SU-DHL-6 (cell line): ENCODE results near the gene OR13C5.

Experiments
- H2AFZ ChIP-seq: fragments of 200-600 bp; sonication (generic); 2 replicates; pipeline ENCODE4 v1.6.1; 2014; ENCODE audit warnings: low read depth, mild to moderate bottlenecking, moderate library complexity, mixed read lengths, antibody characterized with exemption, low read length; ENCODE audit not compliant: severe bottlenecking
- H3F3A ChIP-seq: fragments of 200-600 bp; shearing (Covaris generic); 2 replicates; pipeline ENCODE4 v1.6.0; 2016; ENCODE audit warnings: antibody characterized with exemption, mild to moderate bottlenecking; ENCODE audit not compliant: insufficient read depth
- H3K27ac ChIP-seq: fragments of 200-600 bp; sonication (generic); 2 replicates; pipeline ENCODE4 v1.5.1; 2016; ENCODE audit warnings: low read depth, mild to moderate bottlenecking, low read length, moderate library complexity, mixed read lengths
- H3K27me3 ChIP-seq: fragments of 200-600 bp; sonication (generic), shearing (Covaris generic); 2 replicates; pipeline ENCODE4 v1.6.0; 2014; ENCODE audit warnings: mild to moderate bottlenecking, low read length
- H3K36me3 ChIP-seq: fragments of 200-600 bp; sonication (generic); 2 replicates; pipeline ENCODE4 v1.6.1; 2014; ENCODE audit warnings: mild to moderate bottlenecking, low read length, mixed read lengths
- H3K4me2 ChIP-seq: fragments of 300-600, 200-600 bp; shearing (Covaris generic), sonication (generic); 2 replicates; pipeline ENCODE4 v1.6.0; 2014; ENCODE audit warnings: low read length, low read depth, mild to moderate bottlenecking; ENCODE audit not compliant: poor library complexity, severe bottlenecking
- H3K4me3 ChIP-seq: fragments of 200-600 bp; sonication (generic); 2 replicates; pipeline ENCODE4 v1.5.1; 2014; ENCODE audit warnings: antibody characterized with exemption, low read length, mild to moderate bottlenecking, mixed read lengths; ENCODE audit not compliant: insufficient read depth, poor library complexity, severe bottlenecking
- H3K79me2 ChIP-seq: fragments of 200-600 bp; sonication (generic); 2 replicates; pipeline ENCODE4 v1.6.1; 2014; ENCODE audit warnings: mild to moderate bottlenecking, low read length, moderate library complexity; ENCODE audit not compliant: insufficient read depth
- H3K9ac ChIP-seq: fragments of 200-600 bp; sonication (generic); 2 replicates; pipeline ENCODE4 v1.7.0; 2014; ENCODE audit warnings: mild to moderate bottlenecking, low read length
- H3K9me2 ChIP-seq: fragments of 200-600 bp; sonication (generic); replicated peaks from 2 replicates; pipeline ENCODE4 v1.6.1; 2014; ENCODE audit warnings: low read length; ENCODE audit not compliant: insufficient read depth
- H3K9me3 ChIP-seq: fragments of 200-600 bp; sonication (generic); 2 replicates; pipeline ENCODE4 v1.6.1; 2014; ENCODE audit warnings: low read length, mixed read lengths; ENCODE audit not compliant: insufficient read depth
- H4K20me1 ChIP-seq: fragments of 200-600 bp; sonication (generic); 2 replicates; pipeline ENCODE4 v1.6.1; 2014; ENCODE audit warnings: low read depth, mild to moderate bottlenecking, antibody characterized with exemption, low read length, moderate library complexity, mixed read lengths
- EZH2phosphoT487 ChIP-seq: fragments of 200-600 bp; sonication (generic), shearing (Covaris generic); conservative IDR thresholded peaks from 2 replicates; pipeline ENCODE4 v1.6.1; 2018; ENCODE audit warnings: mild to moderate bottlenecking, antibody characterized with exemption, low read length, moderate library complexity, mixed read lengths
- TF ChIP-seq, protein P1 (sequence below): fragments of 200-600 bp; sonication (generic); IDR thresholded peaks from one replicate; pipeline ENCODE4 v1.5.1; 2017; ENCODE audit warnings: antibody characterized with exemption, mild to moderate bottlenecking, low read length, moderate library complexity; ENCODE audit not compliant: insufficient read depth, poor library complexity, severe bottlenecking

The OR13C5 gene

DNA sequence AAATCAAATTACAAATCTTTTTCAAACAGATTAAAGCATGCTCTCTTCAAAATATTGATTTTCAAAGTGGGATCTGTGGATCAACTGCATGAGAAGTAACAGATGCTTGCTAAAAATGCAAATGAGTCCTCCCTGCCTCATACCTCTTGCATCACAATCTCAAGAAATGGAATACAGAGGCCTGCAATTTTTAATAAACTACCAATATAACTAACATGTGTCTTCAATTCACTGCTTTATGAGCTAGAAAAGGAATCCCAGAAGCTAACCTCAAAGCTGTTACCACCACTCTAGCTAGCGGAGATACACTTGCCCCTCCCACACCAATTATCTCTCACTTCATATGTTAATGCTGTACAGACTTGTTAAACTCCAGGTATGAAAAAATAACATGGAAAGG is 9.6 kb downstream of the OR13C5 start:
- Histone ChIP-seq H3F3A (no peaks in the 10 kb centered on the region), H3K36me3 (no peaks in the 10 kb centered on the region), H3K4me2 (no peak overlapping the region), H2AFZ (no peak overlapping the region), H3K4me3 (no peak overlapping the region), H3K9me3 (no peaks in the 10 kb centered on the region), H4K20me1 (no peaks in the 10 kb centered on the region), H3K9ac (no peak overlapping the region), H3K27ac (no peak overlapping the region), H3K9me2 (no peaks in the 10 kb centered on the region), H3K27me3 (no peaks in the 10 kb centered on the region), H3K79me2 (no peaks in the 10 kb centered on the region)
- TF ChIP-seq, protein P1, sequence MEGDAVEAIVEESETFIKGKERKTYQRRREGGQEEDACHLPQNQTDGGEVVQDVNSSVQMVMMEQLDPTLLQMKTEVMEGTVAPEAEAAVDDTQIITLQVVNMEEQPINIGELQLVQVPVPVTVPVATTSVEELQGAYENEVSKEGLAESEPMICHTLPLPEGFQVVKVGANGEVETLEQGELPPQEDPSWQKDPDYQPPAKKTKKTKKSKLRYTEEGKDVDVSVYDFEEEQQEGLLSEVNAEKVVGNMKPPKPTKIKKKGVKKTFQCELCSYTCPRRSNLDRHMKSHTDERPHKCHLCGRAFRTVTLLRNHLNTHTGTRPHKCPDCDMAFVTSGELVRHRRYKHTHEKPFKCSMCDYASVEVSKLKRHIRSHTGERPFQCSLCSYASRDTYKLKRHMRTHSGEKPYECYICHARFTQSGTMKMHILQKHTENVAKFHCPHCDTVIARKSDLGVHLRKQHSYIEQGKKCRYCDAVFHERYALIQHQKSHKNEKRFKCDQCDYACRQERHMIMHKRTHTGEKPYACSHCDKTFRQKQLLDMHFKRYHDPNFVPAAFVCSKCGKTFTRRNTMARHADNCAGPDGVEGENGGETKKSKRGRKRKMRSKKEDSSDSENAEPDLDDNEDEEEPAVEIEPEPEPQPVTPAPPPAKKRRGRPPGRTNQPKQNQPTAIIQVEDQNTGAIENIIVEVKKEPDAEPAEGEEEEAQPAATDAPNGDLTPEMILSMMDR, result no peak
- TF ChIP-seq EZH2phosphoT487, result no peak

DNA sequence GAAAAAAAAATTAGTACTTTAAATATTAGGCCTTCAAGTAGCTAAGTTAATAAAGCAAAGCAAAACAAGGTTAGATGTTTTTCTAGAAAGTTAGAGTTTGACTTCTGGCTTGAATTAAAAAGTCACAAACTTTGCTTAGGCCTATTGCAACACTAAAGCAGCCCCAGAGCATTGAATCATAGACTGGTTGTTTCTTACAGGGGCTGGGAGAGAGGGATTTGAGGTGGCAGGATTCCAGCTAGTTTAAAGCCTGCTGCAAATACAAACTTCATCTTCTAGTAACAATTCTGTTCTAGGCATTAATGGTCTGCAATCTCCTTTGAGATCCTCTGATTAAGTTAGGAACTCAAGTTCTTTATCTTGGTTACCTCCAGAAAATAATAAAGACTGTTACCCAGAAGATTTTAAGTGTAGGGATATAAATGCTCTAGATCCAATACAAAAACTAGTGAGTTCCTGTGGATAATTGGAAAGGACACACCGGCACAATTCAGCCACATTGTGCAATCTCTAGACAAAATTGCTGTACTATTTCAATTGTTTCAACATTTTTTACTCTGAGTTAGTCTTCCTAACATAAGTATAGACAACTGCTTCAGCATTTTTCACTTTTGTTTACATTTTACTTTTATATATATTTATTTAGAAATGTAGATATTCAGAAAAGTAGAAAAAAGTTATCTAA is 12.6 kb downstream of the OR13C5 start:
- Histone ChIP-seq H3K27ac (no peak overlapping the region), H2AFZ (no peak overlapping the region), H3K4me2 (no peak overlapping the region), H4K20me1 (no peaks in the 10 kb centered on the region), H3K27me3 (no peaks in the 10 kb centered on the region), H3K36me3 (no peaks in the 10 kb centered on the region), H3K9ac (no peak overlapping the region), H3K9me2 (no peaks in the 10 kb centered on the region), H3K9me3 (no peaks in the 10 kb centered on the region), H3F3A (no peaks in the 10 kb centered on the region), H3K79me2 (no peaks in the 10 kb centered on the region), H3K4me3 (no peak overlapping the region)
- TF ChIP-seq, protein P1, result no peak
- no peak for TF ChIP-seq EZH2phosphoT487

DNA sequence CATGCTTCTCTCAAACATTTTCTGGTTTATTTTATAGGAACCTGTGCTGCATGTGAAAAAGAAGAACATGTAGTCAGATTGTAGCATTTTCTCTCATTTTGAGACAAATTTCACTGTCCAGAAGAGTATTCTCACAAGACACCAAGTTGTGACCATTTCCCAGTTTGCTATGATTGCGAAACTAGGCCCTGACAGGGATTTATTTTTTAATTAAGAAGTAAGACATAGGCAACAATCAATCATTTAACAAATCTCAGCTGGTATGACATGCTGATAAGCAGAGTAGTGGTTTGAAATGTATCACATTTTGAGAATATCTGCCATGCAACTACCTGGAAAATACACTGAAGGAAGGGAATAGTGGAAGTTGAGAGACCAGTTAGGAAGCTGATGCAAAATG is 18.7 kb downstream of the OR13C5 start:
- H3K9me3 ChIP-seq, result no peaks in the 10 kb centered on the region
- H3K36me3 ChIP-seq, result no peaks in the 10 kb centered on the region
- no peaks in the 10 kb centered on the region for H3K27me3 ChIP-seq
- H3K4me3 ChIP-seq, result no peak overlapping the region
- no peak overlapping the region for H2AFZ ChIP-seq
- no peaks in the 10 kb centered on the region for H3F3A ChIP-seq
- H3K79me2 ChIP-seq, result no peaks in the 10 kb centered on the region
- no peak for TF ChIP-seq EZH2phosphoT487
- H3K9me2 ChIP-seq, result no peaks in the 10 kb centered on the region
- no peaks in the 10 kb centered on the region for H4K20me1 ChIP-seq
- no peak overlapping the region for H3K27ac ChIP-seq
- no peak overlapping the region for H3K9ac ChIP-seq
- H3K4me2 ChIP-seq, result no peak overlapping the region

DNA sequence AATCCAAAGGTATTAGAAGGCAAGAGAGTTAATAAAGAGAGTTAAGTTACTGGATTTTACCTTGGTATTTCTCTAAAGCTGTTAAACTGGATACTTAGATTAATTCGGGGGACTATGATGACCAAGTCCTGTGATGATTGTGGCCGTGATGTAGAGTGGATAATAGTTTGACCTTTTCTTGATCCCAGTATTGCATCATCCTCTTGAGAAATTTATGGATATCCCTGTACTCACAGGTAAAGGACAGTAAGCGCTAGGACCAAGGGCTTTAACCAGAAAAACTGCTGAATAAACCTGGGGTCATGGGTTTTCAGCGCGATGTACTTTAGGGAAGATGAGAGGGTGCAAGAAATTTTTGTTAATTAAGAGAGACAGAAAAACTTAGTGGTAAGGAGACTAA is 21.9 kb downstream of the OR13C5 start:
- no peak overlapping the region for H3K9ac ChIP-seq
- no peaks in the 10 kb centered on the region for H4K20me1 ChIP-seq
- no peak overlapping the region for H3K4me2 ChIP-seq
- H2AFZ ChIP-seq, result no peak overlapping the region
- H3K9me3 ChIP-seq, result peaks cover 5% of the 10 kb centered on the region; the same call in 1 of the 2 replicates
- TF ChIP-seq EZH2phosphoT487, result no peak
- TF ChIP-seq, protein P1, result no peak
- H3K27me3 ChIP-seq, result no peaks in the 10 kb centered on the region
- H3K79me2 ChIP-seq, result no peaks in the 10 kb centered on the region
- H3K4me3 ChIP-seq, result no peak overlapping the region
- no peaks in the 10 kb centered on the region for H3K36me3 ChIP-seq
- no peaks in the 10 kb centered on the region for H3F3A ChIP-seq
- no peak overlapping the region for H3K27ac ChIP-seq
- H3K9me2 ChIP-seq, result no peaks in the 10 kb centered on the region
